NCI-H748 treated with DMSO at 0.1 percent for 48 hours (cell line): ENCODE data around the gene DCAF8.

Source experiments
- DNase-seq: peaks from one replicate; lab custom pipeline; 2025; lab: John Stamatoyannopoulos, UW

Gene DCAF8

GRCh38 chr1:160169553-160170399 lies 92.6 kb downstream of the DCAF8 start:
- DNase-seq, result peak; percentile 71

- no peak for DNase-seq
Observed at GRCh38 chr1:160168609-160169369, 93.6 kb downstream of the DCAF8 start.

GRCh38 chr1:160168016-160168415 lies 94.3 kb downstream of the DCAF8 start:
- DNase-seq, result no peak

GRCh38 chr1:160167580-160167979 lies 94.8 kb downstream of the DCAF8 start:
- DNase-seq, result no peak

GRCh38 chr1:160167056-160167455 lies 95.3 kb downstream of the DCAF8 start:
- no peak for DNase-seq

GRCh38 chr1:160166166-160166868 lies 96.0 kb downstream of the DCAF8 start:
- no peak for DNase-seq
